Neuronal stem cell (in vitro differentiated cells): ENCODE measurements around the gene KHDC1.

ENCODE experiments used
- DNase-seq: peaks from one replicate; pipeline ENCODE4 v3.0.0-alpha.2; 2013; ENCODE audit warnings: low spot score
- H2AFZ ChIP-seq: one replicate; pipeline ENCODE4 v1.6.1; 2013; ENCODE audit warnings: mild to moderate bottlenecking, low read length, inconsistent platforms
- H2AK5ac ChIP-seq: 2 replicates; pipeline ENCODE4 v1.6.1; 2013; ENCODE audit warnings: low read depth, mild to moderate bottlenecking, inconsistent platforms, low read length, moderate library complexity, mixed read lengths
- H2BK120ac ChIP-seq: 2 replicates; pipeline ENCODE4 v1.6.1; 2013; ENCODE audit warnings: low read depth, mild to moderate bottlenecking, inconsistent platforms, low read length, moderate library complexity, mixed read lengths
- H2BK12ac ChIP-seq: one replicate; pipeline ENCODE4 v1.6.1; 2013; ENCODE audit warnings: low read length, inconsistent platforms
- H2BK15ac ChIP-seq: 2 replicates; pipeline ENCODE4 v1.6.1; 2013; ENCODE audit warnings: mild to moderate bottlenecking, low read length, inconsistent platforms, mixed read lengths
- H2BK5ac ChIP-seq: one replicate; pipeline ENCODE4 v1.6.1; 2013; ENCODE audit warnings: inconsistent platforms, mild to moderate bottlenecking, low read length, moderate library complexity
- H3K14ac ChIP-seq: one replicate; pipeline ENCODE4 v1.6.1; 2013; ENCODE audit warnings: low read length, inconsistent platforms
- H3K18ac ChIP-seq: 2 replicates; pipeline ENCODE4 v1.6.1; 2013; ENCODE audit warnings: low read length, inconsistent platforms
- H3K23ac ChIP-seq: 2 replicates; pipeline ENCODE4 v1.6.1; 2013; ENCODE audit warnings: low read depth, mild to moderate bottlenecking, mixed read lengths, low read length, inconsistent platforms; ENCODE audit not compliant: poor library complexity
- H3K27ac ChIP-seq: replicated peaks from 3 replicates; pipeline ENCODE4 v1.5.1; 2013; ENCODE audit warnings: low read length, inconsistent platforms
- H3K27me3 ChIP-seq, 3 experiments: 2 replicates each; pipeline ENCODE4 v1.6.1; 2013; ENCODE audit warnings: low read length in 3 of 3, mild to moderate bottlenecking in 2 of 3, inconsistent platforms in 1 of 3, low read depth in 1 of 3, mixed read lengths in 1 of 3, moderate library complexity in 1 of 3; ENCODE audit not compliant: control insufficient read depth in 3 of 3, insufficient read depth in 3 of 3
- H3K36me3 ChIP-seq, 2 donors: replicated peaks in 1 of 2; 2 replicates each; pipeline ENCODE4 v1.6.1; 2013; ENCODE audit warnings: low read length in 2 of 2; ENCODE audit not compliant: control insufficient read depth in 2 of 2, insufficient read depth in 2 of 2
- H3K4ac ChIP-seq: 2 replicates; pipeline ENCODE4 v1.6.1; 2013; ENCODE audit warnings: inconsistent platforms, mild to moderate bottlenecking, low read length, moderate library complexity
- H3K4me1 ChIP-seq, 2 donors: 1 replicate in 1 of 2; 2 replicates in 1 of 2; pipeline ENCODE4 v1.6.1; 2013; ENCODE audit warnings: low read length in 2 of 2, low read depth in 1 of 2; ENCODE audit not compliant: control insufficient read depth in 2 of 2, insufficient read depth in 1 of 2
- H3K4me2 ChIP-seq: one replicate; pipeline ENCODE4 v1.6.1; 2013; ENCODE audit warnings: mild to moderate bottlenecking, low read length, inconsistent platforms; ENCODE audit not compliant: insufficient read depth, poor library complexity, severe bottlenecking
- H3K4me3 ChIP-seq, 2 donors: 2 replicates each; pipeline ENCODE4 v1.5.1; 2013; ENCODE audit warnings: low read length in 2 of 2, mild to moderate bottlenecking in 2 of 2, inconsistent platforms in 1 of 2, moderate library complexity in 1 of 2
- H3K79me1 ChIP-seq: one replicate; pipeline ENCODE4 v1.6.1; 2013; ENCODE audit warnings: low read depth, mild to moderate bottlenecking, inconsistent platforms, low read length, moderate library complexity
- H3K9ac ChIP-seq: one replicate; pipeline ENCODE4 v1.6.1; 2013; ENCODE audit warnings: mild to moderate bottlenecking, low read depth, low read length, inconsistent platforms; ENCODE audit not compliant: poor library complexity
- H3K9me3 ChIP-seq, 2 donors: replicated peaks in 1 of 2; 2 replicates each; pipeline versions ENCODE3 to v1.6.1; 2013; ENCODE audit warnings: low read length in 2 of 2, mild to moderate bottlenecking in 2 of 2, inconsistent platforms in 1 of 2, low read depth in 1 of 2, mixed read lengths in 1 of 2, moderate library complexity in 1 of 2; ENCODE audit not compliant: control insufficient read depth in 2 of 2, insufficient read depth in 1 of 2
- H4K8ac ChIP-seq: one replicate; pipeline ENCODE4 v1.6.1; 2013; ENCODE audit warnings: low read depth, mild to moderate bottlenecking, inconsistent platforms, low read length, moderate library complexity
- H4K91ac ChIP-seq: one replicate; pipeline ENCODE4 v1.6.1; 2013; ENCODE audit warnings: low read length, low read depth, mild to moderate bottlenecking, inconsistent platforms; ENCODE audit not compliant: poor library complexity
- WGBS, 2 donors: extraction: QIAGEN DNeasy Blood & Tissue Kit; methylation state at CpG; one replicate each; pipeline ENCODE4 v1.1.7; 2013; ENCODE audit warnings: missing lambda C conversion rate in 2 of 2, mixed read lengths in 1 of 2; ENCODE audit not compliant: insufficient read length in 2 of 2, insufficient replicate concordance in 1 of 2; ENCODE audit errors: extremely low coverage in 2 of 2; 5-methylcytosine and 5-hydroxymethylcytosine counted together

The KHDC1 gene

DNA sequence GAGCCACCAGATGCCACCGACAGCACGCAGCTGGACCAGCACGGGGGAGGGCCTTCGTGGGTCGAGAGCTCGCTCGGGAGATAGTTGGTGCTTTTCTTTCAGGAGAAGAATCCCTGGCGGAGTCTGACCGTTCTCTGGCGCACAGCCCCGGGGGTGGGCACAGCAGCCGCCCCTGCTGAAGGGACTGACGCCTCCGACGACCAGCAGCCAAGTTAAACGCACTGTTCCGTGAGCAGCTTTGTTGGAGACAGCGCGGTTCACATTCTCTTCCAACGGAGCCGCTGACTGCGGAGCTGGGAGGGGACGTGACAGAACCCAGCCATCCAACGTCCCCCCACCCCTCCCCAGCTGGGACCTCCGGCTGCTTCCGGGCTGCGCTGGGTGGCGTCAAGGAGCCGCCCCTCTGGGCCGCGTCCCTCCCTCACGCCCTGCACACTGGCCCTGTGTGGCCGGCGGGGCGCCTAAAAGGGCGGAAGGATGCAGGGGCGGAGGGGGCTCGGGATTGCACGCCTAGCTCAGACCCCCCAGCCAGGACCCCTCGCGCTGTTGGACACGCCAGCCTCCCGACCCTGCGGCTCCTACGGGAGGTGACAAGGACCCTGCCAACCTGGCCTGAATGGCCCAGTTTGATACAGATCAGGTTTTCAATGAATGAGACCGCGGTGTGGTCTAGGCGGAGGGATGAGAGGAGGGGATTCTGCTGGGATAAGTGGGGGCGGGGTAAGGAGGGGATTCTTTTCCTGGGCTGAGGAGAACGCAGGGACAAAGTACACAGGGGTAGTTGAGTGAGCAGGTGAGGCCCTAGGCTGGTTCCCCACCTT, 36.4 kb upstream of the KHDC1 start:
- Histone ChIP-seq H3K27ac (no peak overlapping the region), H3K79me1 (no peaks in the 10 kb centered on the region), H3K4me1 (no peaks in the 10 kb centered on the region), H3K14ac (no peak overlapping the region), H3K36me3 (peaks cover 0 to 5% of the 10 kb centered on the region in 2 donors), H4K8ac (peak overlapping the region; percentile 23), H3K18ac (peak overlapping the region; percentile 28), H2BK5ac (no peak overlapping the region), H2BK120ac (no peak overlapping the region), H3K23ac (peak overlapping the region; percentile 43), H2BK15ac (no peak overlapping the region), H4K91ac (no peak overlapping the region), H3K4me3 (no peak overlapping the region), H3K4me2 (no peak overlapping the region), H2BK12ac (no peak overlapping the region), H3K4ac (no peak overlapping the region), H2AFZ (no peak overlapping the region), H2AK5ac (no peak overlapping the region), H3K27me3 (no peaks in the 10 kb centered on the region), H3K9me3 (peaks cover 0 to 1% of the 10 kb centered on the region in 2 donors), H3K9ac (no peak overlapping the region)
- no CpG with 5 or more reads among the region's 50 CpGs for WGBS, 2 donors
- DNase-seq, result no peak

DNA sequence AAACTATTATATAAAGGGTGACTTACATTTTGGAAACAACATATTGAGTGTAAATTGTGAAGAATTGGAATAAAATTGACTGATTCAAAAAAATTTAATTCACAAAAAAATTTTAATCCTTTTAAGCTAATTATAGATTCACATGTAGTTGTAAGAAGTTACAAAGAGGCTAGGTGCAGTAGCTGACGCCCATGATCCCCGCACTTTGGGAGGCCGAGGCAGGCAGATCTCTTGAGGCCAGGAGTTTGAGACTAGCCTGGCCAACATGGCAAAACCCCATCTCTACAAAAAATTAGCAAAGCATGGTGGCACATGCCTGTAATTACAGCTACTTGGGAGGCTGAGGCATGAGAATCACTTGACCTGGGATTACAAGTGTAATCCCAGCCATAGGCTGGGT, 30.3 kb upstream of the KHDC1 start:
- no CpG with 5 or more reads among the region's 3 CpGs for WGBS, 2 donors

DNA sequence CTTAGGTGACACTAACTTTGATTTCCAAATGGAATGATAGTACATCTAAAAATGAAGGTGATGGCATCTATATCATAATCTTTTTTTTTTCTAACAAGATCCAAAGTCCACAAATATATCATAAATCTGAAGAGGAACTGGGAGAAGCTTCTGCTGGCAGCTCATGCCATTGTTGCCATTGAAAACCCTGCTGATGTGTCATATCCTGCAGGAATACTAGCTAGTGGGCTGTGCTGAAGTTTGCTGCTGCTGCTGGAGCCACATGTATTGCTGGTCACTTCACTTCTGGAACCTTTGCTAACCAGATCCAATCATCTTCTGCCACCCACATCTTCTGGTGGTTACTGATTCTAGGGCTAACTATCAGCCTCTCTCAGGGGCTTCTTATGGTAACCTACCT, 27.4 kb upstream of the KHDC1 start:
- Histone ChIP-seq H3K18ac (no peak overlapping the region), H2BK15ac (no peak overlapping the region), H2BK5ac (no peak overlapping the region), H3K9me3 (peaks cover 0 to 1% of the 10 kb centered on the region in 2 donors), H2AK5ac (no peak overlapping the region), H4K8ac (no peak overlapping the region), H3K4me2 (no peak overlapping the region), H2BK12ac (no peak overlapping the region), H3K27ac (no peak overlapping the region), H3K23ac (no peak overlapping the region), H3K4ac (no peak overlapping the region), H3K79me1 (no peaks in the 10 kb centered on the region), H2BK120ac (no peak overlapping the region), H3K4me1 (no peaks in the 10 kb centered on the region), H3K9ac (no peak overlapping the region), H3K14ac (no peak overlapping the region), H3K27me3 (no peaks in the 10 kb centered on the region), H3K4me3 (no peak overlapping the region), H2AFZ (no peak overlapping the region), H4K91ac (no peak overlapping the region), H3K36me3 (peaks cover 0 to 7% of the 10 kb centered on the region in 2 donors)
- DNase-seq, result no peak

More for the DNA sequence above, 30.3 kb upstream of the KHDC1 start:
- Histone ChIP-seq H4K91ac (no peak overlapping the region), H3K27me3 (no peaks in the 10 kb centered on the region), H3K14ac (no peak overlapping the region), H3K36me3 (peaks cover 1 to 5% of the 10 kb centered on the region in 2 donors), H3K4me3 (no peak overlapping the region), H3K4me2 (no peak overlapping the region), H2BK120ac (no peak overlapping the region), H3K27ac (no peak overlapping the region), H2BK15ac (no peak overlapping the region), H2BK5ac (no peak overlapping the region), H3K18ac (no peak overlapping the region), H3K9ac (no peak overlapping the region), H2AK5ac (no peak overlapping the region), H3K4me1 (no peaks in the 10 kb centered on the region), H4K8ac (no peak overlapping the region), H3K4ac (no peak overlapping the region), H2AFZ (no peak overlapping the region), H3K23ac (no peak overlapping the region), H3K9me3 (peaks cover 0 to 1% of the 10 kb centered on the region in 2 donors), H2BK12ac (no peak overlapping the region), H3K79me1 (no peaks in the 10 kb centered on the region)
- DNase-seq, result no peak

DNA sequence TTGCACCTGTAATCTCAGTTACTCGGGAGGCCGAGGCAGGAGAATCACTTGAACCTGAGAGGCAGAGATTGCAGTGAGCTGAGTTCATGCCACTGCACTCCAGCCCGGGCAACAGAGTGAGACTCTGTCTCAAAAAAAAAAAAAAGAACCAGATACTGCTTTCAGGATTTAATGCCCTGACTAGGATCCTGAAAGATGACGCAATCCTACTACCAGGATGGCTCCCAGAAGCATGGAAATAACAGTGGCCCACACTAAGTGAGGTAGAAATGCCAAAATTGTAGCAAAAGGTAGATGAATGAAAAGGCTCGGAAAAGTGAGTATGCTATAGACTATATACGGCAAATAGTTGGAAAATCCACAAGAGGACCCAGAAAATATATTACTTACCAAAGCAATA, 23.8 kb upstream of the KHDC1 start:
- Histone ChIP-seq H2AK5ac (no peak overlapping the region), H3K4ac (no peak overlapping the region), H3K23ac (no peak overlapping the region), H2BK120ac (no peak overlapping the region), H3K36me3 (peaks cover 0 to 7% of the 10 kb centered on the region in 2 donors), H4K91ac (no peak overlapping the region), H3K27ac (no peak overlapping the region), H2BK15ac (no peak overlapping the region), H2BK5ac (no peak overlapping the region), H3K4me1 (no peaks in the 10 kb centered on the region), H2BK12ac (no peak overlapping the region), H4K8ac (no peak overlapping the region), H3K9me3 (no peaks in the 10 kb centered on the region), H3K9ac (no peak overlapping the region), H2AFZ (no peak overlapping the region), H3K18ac (no peak overlapping the region), H3K14ac (no peak overlapping the region), H3K27me3 (no peaks in the 10 kb centered on the region), H3K79me1 (no peaks in the 10 kb centered on the region), H3K4me2 (no peak overlapping the region), H3K4me3 (no peak overlapping the region)
- no peak for DNase-seq
- WGBS, 2 donors, result no CpG with 5 or more reads among the region's 6 CpGs
